Cerebellar cortex (tissue), 1 donor: ENCODE measurements around the gene CCL14.
"Not testable (repeated sequence)": the region's sequence is repeated elsewhere in the genome, so short reads cannot be mapped to it uniquely, and the experiment has no call there.

Source experiments
- DNase-seq: peaks from one replicate; pipeline ENCODE4 v3.0.0-alpha.2; 2015; ENCODE audit warnings: low spot score

The CCL14 gene

GRCh38 chr17:35986643-35987042, at the start of gene CCL14:
Gene CCL14 (minus strand): TSS chr17:35986729. CDS start chr17:35986649, 80 bp downstream.
- DNase-seq = no peak

- DNase-seq = no peak
These were observed 49.7 kb upstream of the CCL14 start for GRCh38 chr17:36036235-36036634.

- no peak for DNase-seq
These were observed 47.6 kb upstream of the CCL14 start for GRCh38 chr17:36034127-36034526.

GRCh38 chr17:36030956-36031355, 44.4 kb upstream of the CCL14 start:
- DNase-seq = no peak

- no peak for DNase-seq
These were observed 41.2 kb upstream of the CCL14 start for GRCh38 chr17:36027761-36028160.

GRCh38 chr17:36024106-36024869, 37.8 kb upstream of the CCL14 start:
- no peak for DNase-seq

- DNase-seq = no peak
These were observed 32.9 kb upstream of the CCL14 start for GRCh38 chr17:36019423-36019822.

GRCh38 chr17:36017799-36018198, 31.3 kb upstream of the CCL14 start, which contains the start of gene CCL23:
Gene CCL23 (minus strand): TSS chr17:36017972. CDS start chr17:36017897, 75 bp downstream.
- no peak for DNase-seq

GRCh38 chr17:36016555-36016954, 30.0 kb upstream of the CCL14 start:
- no peak for DNase-seq

- not testable (repeated sequence) for DNase-seq
These were observed 29.4 kb upstream of the CCL14 start for GRCh38 chr17:36015895-36016294.

- DNase-seq = no peak
These were observed 28.4 kb upstream of the CCL14 start for GRCh38 chr17:36014946-36015345.

- DNase-seq = no peak
These were observed 24.7 kb upstream of the CCL14 start for GRCh38 chr17:36011201-36011600.

- DNase-seq = peak; percentile 35
These were observed 22.6 kb upstream of the CCL14 start for GRCh38 chr17:36008998-36009665.

GRCh38 chr17:36004594-36005108, 18.1 kb upstream of the CCL14 start:
- DNase-seq = no peak

- DNase-seq = no peak
These were observed 16.1 kb upstream of the CCL14 start for GRCh38 chr17:36002631-36003030.

GRCh38 chr17:36001862-36002603, 15.5 kb upstream of the CCL14 start:
- DNase-seq = no peak

GRCh38 chr17:36001110-36001771, 14.7 kb upstream of the CCL14 start, which contains the start of gene CCL15:
Gene CCL15 (minus strand): TSS chr17:36001553. CDS start chr17:36001492, 61 bp downstream.
- no peak for DNase-seq

- DNase-seq = no peak
These were observed 14.2 kb upstream of the CCL14 start for GRCh38 chr17:36000732-36001109.

- DNase-seq = no peak
These were observed 12.2 kb upstream of the CCL14 start for GRCh38 chr17:35998756-35999155.

GRCh38 chr17:35998018-35998545, 11.6 kb upstream of the CCL14 start:
- DNase-seq = no peak

GRCh38 chr17:35995346-35995745, 8.8 kb upstream of the CCL14 start:
- not testable (repeated sequence) for DNase-seq

GRCh38 chr17:35991075-35991474, 4.5 kb upstream of the CCL14 start:
- no peak for DNase-seq
